ENCODE data around the gene ASTN2.

The ASTN2 gene

GRCh38 chr9:116763770-116764169 is 651.1 kb downstream of the ASTN2 start:
- DNase-seq (ENCODE audit: low read depth in 1 of 2, low spot score in 1 of 2): no peak

- no peak for DNase-seq (ENCODE audit: low read depth in 1 of 2, low spot score in 1 of 2)
Measured at GRCh38 chr9:116760636-116761035, 654.2 kb downstream of the ASTN2 start.

GRCh38 chr9:116757030-116757429 is 657.8 kb downstream of the ASTN2 start:
- DNase-seq (ENCODE audit: low read depth in 1 of 2, low spot score in 1 of 2): no peak

GRCh38 chr9:116753389-116753788 is 661.5 kb downstream of the ASTN2 start:
- DNase-seq (ENCODE audit: low read depth in 1 of 2, low spot score in 1 of 2): no peak

- no peak for DNase-seq (ENCODE audit: low read depth in 1 of 2, low spot score in 1 of 2)
Measured at GRCh38 chr9:116750510-116750909, 664.3 kb downstream of the ASTN2 start.

GRCh38 chr9:116749772-116750171 is 665.1 kb downstream of the ASTN2 start:
- no peak for DNase-seq (ENCODE audit: low read depth in 1 of 2, low spot score in 1 of 2)

GRCh38 chr9:116749176-116749575 is 665.7 kb downstream of the ASTN2 start:
- DNase-seq (ENCODE audit: low read depth in 1 of 2, low spot score in 1 of 2): no peak

- DNase-seq (ENCODE audit: low read depth in 1 of 2, low spot score in 1 of 2): no peak
Measured at GRCh38 chr9:116741742-116742141, 673.1 kb downstream of the ASTN2 start.

GRCh38 chr9:116741086-116741740 is 673.6 kb downstream of the ASTN2 start:
- no peak for DNase-seq (ENCODE audit: low read depth in 1 of 2, low spot score in 1 of 2)

- peak in 1 of 2 donors; percentile 24 for DNase-seq (ENCODE audit: low read depth in 1 of 2, low spot score in 1 of 2)
Measured at GRCh38 chr9:116737152-116737546, 677.7 kb downstream of the ASTN2 start.

GRCh38 chr9:116736399-116737151 is 678.3 kb downstream of the ASTN2 start:
- DNase-seq (ENCODE audit: low read depth in 1 of 2, low spot score in 1 of 2): no peak

- no peak for DNase-seq (ENCODE audit: low read depth in 1 of 2, low spot score in 1 of 2)
Measured at GRCh38 chr9:116733010-116733641, 681.7 kb downstream of the ASTN2 start.

- DNase-seq (ENCODE audit: low read depth in 1 of 2, low spot score in 1 of 2): no peak
Measured at GRCh38 chr9:116726602-116727001, 688.3 kb downstream of the ASTN2 start.

- DNase-seq (ENCODE audit: low read depth in 1 of 2, low spot score in 1 of 2): no peak
Measured at GRCh38 chr9:116724123-116724522, 690.7 kb downstream of the ASTN2 start.

GRCh38 chr9:116721944-116722343 is 692.9 kb downstream of the ASTN2 start:
- DNase-seq (ENCODE audit: low read depth in 1 of 2, low spot score in 1 of 2): no peak

GRCh38 chr9:116721411-116721810 is 693.4 kb downstream of the ASTN2 start:
- no peak for DNase-seq (ENCODE audit: low read depth in 1 of 2, low spot score in 1 of 2)

GRCh38 chr9:116720111-116720510 is 694.7 kb downstream of the ASTN2 start:
- no peak for DNase-seq (ENCODE audit: low read depth in 1 of 2, low spot score in 1 of 2)

GRCh38 chr9:116718111-116718510 is 696.7 kb downstream of the ASTN2 start:
- DNase-seq (ENCODE audit: low read depth in 1 of 2, low spot score in 1 of 2): no peak

- no peak for DNase-seq (ENCODE audit: low read depth in 1 of 2, low spot score in 1 of 2)
Measured at GRCh38 chr9:116717150-116717549, 697.7 kb downstream of the ASTN2 start.

GRCh38 chr9:116716438-116716837 is 698.4 kb downstream of the ASTN2 start:
- DNase-seq (ENCODE audit: low read depth in 1 of 2, low spot score in 1 of 2): no peak

GRCh38 chr9:116715751-116716150 is 699.1 kb downstream of the ASTN2 start:
- no peak for DNase-seq (ENCODE audit: low read depth in 1 of 2, low spot score in 1 of 2)

GRCh38 chr9:116713271-116713670 is 701.6 kb downstream of the ASTN2 start:
- DNase-seq (ENCODE audit: low read depth in 1 of 2, low spot score in 1 of 2): no peak

Data from stimulated activated CD4-positive, alpha-beta T cell treated with anti-CD3 and anti-CD28 coated beads, Interleukin-15, amount 100 ng/mL, for 1 hour (primary cell).